K562 (cell line): ENCODE measurements around the gene RET. TPM values are rescaled to one million over a fixed set of nuclear protein-coding genes. Genes with fewer than 3 reads are reported as not detected.

Experiments used
- ATAC-seq: fragments of 200-7000 bp; cut with Tn5 transposase; 3 replicates; pipeline ENCODE4 v1.9.1; 2020; ENCODE audit warnings: moderate library complexity
- BruUV-seq: library from RNA; stranded (reverse); fragments of 400-500 nt; replicated peaks from 2 replicates; lab custom pipeline; 2021; lab: Mats Ljungman, UMichigan
- CTCF ChIA-PET: fragments of 300-600 bp; formaldehyde crosslinking; extraction: SDS; loops from one replicate; lab custom pipeline; 2021; ENCODE audit warnings: low intra/inter-chr PET ratio; lab: Yijun Ruan, JAX
- POLR2A ChIA-PET: fragments of 300-600, 350-650 bp; sonication (Branson Sonifier 250); formaldehyde crosslinking; extraction: SDS; loops from one replicate; lab custom pipeline; 2021; ENCODE audit warnings: antibody characterized with exemption, inconsistent platforms; lab: Yijun Ruan, JAX
- DNase-seq, 4 experiments: peaks; one replicate each; pipeline versions ENCODE4 v3.0.0 to v3.0.0-alpha.2; 2011 to 2018; ENCODE audit warnings: low spot score in 3 of 4, mixed read lengths in 3 of 4; ENCODE audit errors: extremely low read depth in 1 of 4
- FAIRE-seq: peaks from 2 replicates; lab custom pipeline; 2011; peaks lifted over from hg19 to GRCh38; lab: Jason Lieb, UNC
- H2AFZ ChIP-seq: 2 replicates; pipeline ENCODE4 v1.6.0; 2011; ENCODE audit warnings: low read depth, low read length, control low read depth, inconsistent platforms
- H3K27ac ChIP-seq: fragments of 200-600 bp; 3 replicates; pipeline ENCODE4 v1.8.0; 2011; ENCODE audit warnings: low read depth, mild to moderate bottlenecking, control low read depth, inconsistent platforms, low read length, moderate library complexity, mixed read lengths; ENCODE audit errors: extremely low read depth
- H3K27me3 ChIP-seq, 2 experiments: fragments of 300-600 bp in 1 of 2; 2 replicates in 1 of 2; 3 replicates in 1 of 2; pipeline versions ENCODE4 v1.6.0 to v1.8.0; 2011; ENCODE audit warnings: inconsistent platforms in 2 of 2, low read length in 2 of 2, mild to moderate bottlenecking in 1 of 2, mixed read lengths in 1 of 2, moderate library complexity in 1 of 2; ENCODE audit not compliant: control insufficient read depth in 2 of 2, insufficient read depth in 2 of 2
- H3K36me3 ChIP-seq: fragments of 300-600 bp; 3 replicates; pipeline ENCODE4 v1.8.0; 2011; ENCODE audit warnings: mild to moderate bottlenecking, low read length, inconsistent platforms; ENCODE audit not compliant: control insufficient read depth, insufficient read depth
- H3K4me1 ChIP-seq, 2 experiments: fragments of 200-600 bp in 1 of 2; replicated peaks in 1 of 2; 2 replicates in 1 of 2; 3 replicates in 1 of 2; pipeline versions ENCODE4 v1.5.1 to v1.8.0; 2011; ENCODE audit warnings: inconsistent platforms in 2 of 2, low read length in 2 of 2, mild to moderate bottlenecking in 1 of 2, mixed read lengths in 1 of 2, moderate library complexity in 1 of 2; ENCODE audit not compliant: control insufficient read depth in 2 of 2, insufficient read depth in 2 of 2
- H3K4me2 ChIP-seq: 2 replicates; pipeline ENCODE4 v1.6.1; 2011; ENCODE audit warnings: low read length, control low read depth, inconsistent platforms, mixed read lengths; ENCODE audit not compliant: insufficient read depth
- H3K4me3 ChIP-seq: fragments of 200-600 bp; sonication (generic), shearing (Covaris generic); 2 replicates; pipeline ENCODE4 v1.5.1; 2016; ENCODE audit warnings: control low read depth, inconsistent platforms
- H3K79me2 ChIP-seq: fragments of 200-600 bp; 3 replicates; pipeline ENCODE4 v1.8.0; 2011; ENCODE audit warnings: low read length, inconsistent platforms; ENCODE audit not compliant: control insufficient read depth, insufficient read depth
- H3K9ac ChIP-seq, 2 experiments: 2 replicates each; pipeline versions ENCODE4 v1.6.0 to v1.6.1; 2011; ENCODE audit warnings: low read depth in 2 of 2, low read length in 2 of 2, control low read depth in 1 of 2, inconsistent platforms in 1 of 2, mild to moderate bottlenecking in 1 of 2, mixed read lengths in 1 of 2; ENCODE audit not compliant: insufficient read depth in 1 of 2
- H3K9me1 ChIP-seq: one replicate; pipeline ENCODE4 v1.6.0; 2011; ENCODE audit warnings: inconsistent platforms, mild to moderate bottlenecking, low read length, moderate library complexity; ENCODE audit not compliant: control insufficient read depth, insufficient read depth
- H3K9me3 ChIP-seq: replicated peaks from 2 replicates; pipeline ENCODE4 v1.5.1; 2011; ENCODE audit warnings: low read depth, low read length, inconsistent platforms; ENCODE audit not compliant: control insufficient read depth, insufficient read depth
- H4K20me1 ChIP-seq: replicated peaks from 2 replicates; pipeline ENCODE4 v1.6.1; 2011; ENCODE audit warnings: low read length, inconsistent platforms, mixed read lengths; ENCODE audit not compliant: control insufficient read depth, insufficient read depth
- ASH1L ChIP-seq: fragments of 450-650 bp; IDR thresholded peaks from 2 replicates; pipeline ENCODE4 v1.6.1; 2018; ENCODE audit warnings: borderline replicate concordance, mild to moderate bottlenecking, low read depth; ENCODE audit not compliant: partially characterized antibody
- CCNT2 ChIP-seq: IDR thresholded peaks from 2 replicates; pipeline ENCODE4 v1.6.1; 2011; ENCODE audit warnings: borderline replicate concordance, low read depth, mild to moderate bottlenecking, moderate library complexity, mixed read lengths, low read length; ENCODE audit not compliant: insufficient read length; ENCODE audit errors: extremely low read depth
- CSDE1 ChIP-seq, 2 experiments: fragments of 450-650 bp; IDR thresholded peaks; 2 replicates each; pipeline ENCODE4 v1.6.1; 2016; ENCODE audit warnings: mild to moderate bottlenecking in 1 of 2
- DPF2 ChIP-seq: fragments of 450-650 bp; IDR thresholded peaks from 2 replicates; pipeline ENCODE4 v1.6.1; 2016
- FOXO4 ChIP-seq: fragments of 450-650 bp; formaldehyde crosslinking; IDR thresholded peaks from 2 replicates; pipeline ENCODE4 v1.4.0; 2020; ENCODE audit warnings: mild to moderate bottlenecking, moderate library complexity
- HMG20A ChIP-seq: fragments of 450-650 bp; formaldehyde crosslinking; conservative IDR thresholded peaks from 2 replicates; pipeline ENCODE4 v1.4.0; 2020; ENCODE audit warnings: mild to moderate bottlenecking, mixed read lengths
- JUN ChIP-seq, 2 experiments: sonication (generic) in 1 of 2; formaldehyde crosslinking in 1 of 2; IDR thresholded peaks; 2 replicates each; pipeline versions ENCODE4 v1.6.1 to v1.8.0; 2012 to 2022; ENCODE audit warnings: borderline replicate concordance in 2 of 2, mild to moderate bottlenecking in 2 of 2, improper control_type of control experiment in 1 of 2, low read depth in 1 of 2, low read length in 1 of 2, missing genetic modification reagents in 1 of 2
- NCOR1 ChIP-seq: fragments of 450-650 bp; IDR thresholded peaks from 2 replicates; pipeline ENCODE4 v1.6.1; 2016; ENCODE audit warnings: mild to moderate bottlenecking, moderate library complexity
- PRPF4 ChIP-seq: fragments of 200-400 bp; formaldehyde crosslinking; IDR thresholded peaks from one replicate; pipeline ENCODE4 v1.6.1; 2017; ENCODE audit warnings: low read length, low read depth, mild to moderate bottlenecking; ENCODE audit not compliant: insufficient read depth, poor library complexity, severe bottlenecking
- PTTG1 ChIP-seq: fragments of 450-650 bp; IDR thresholded peaks from 2 replicates; pipeline ENCODE4 v1.6.1; 2016; ENCODE audit warnings: low read depth, mild to moderate bottlenecking, missing genetic modification characterization, missing compliant biosample characterization
- RBM15 ChIP-seq: fragments of 200-400 bp; formaldehyde crosslinking; IDR thresholded peaks from 2 replicates; pipeline ENCODE4 v1.6.1; 2018; ENCODE audit warnings: mild to moderate bottlenecking, low read length, moderate library complexity; ENCODE audit not compliant: insufficient read depth
- RBM17 ChIP-seq: fragments of 200-400 bp; formaldehyde crosslinking; IDR thresholded peaks from 2 replicates; pipeline ENCODE4 v1.6.1; 2017; ENCODE audit warnings: low read depth, mild to moderate bottlenecking, low read length, borderline replicate concordance
- SIN3A ChIP-seq, 2 experiments: fragments of 150-350 bp in 1 of 2; IDR thresholded peaks; 2 replicates each; pipeline ENCODE4 v1.6.1; 2011 to 2016; ENCODE audit warnings: borderline replicate concordance in 2 of 2, low read depth in 2 of 2, low read length in 2 of 2, mild to moderate bottlenecking in 2 of 2, moderate library complexity in 2 of 2; ENCODE audit not compliant: control insufficient read depth in 1 of 2
- THRB ChIP-seq: fragments of 450-650 bp; formaldehyde crosslinking; conservative IDR thresholded peaks from 2 replicates; pipeline ENCODE4 v1.4.0; 2022; ENCODE audit warnings: mild to moderate bottlenecking, missing genetic modification characterization
- U2AF1 ChIP-seq: fragments of 200-400 bp; formaldehyde crosslinking; optimal IDR thresholded peaks from 2 replicates; pipeline ENCODE3; 2017; ENCODE audit warnings: mild to moderate bottlenecking, low read depth, low read length, moderate library complexity
- ZBTB34 ChIP-seq: fragments of 250-450 bp; sonication (Bioruptor Pico); IDR thresholded peaks from 2 replicates; pipeline ENCODE4 v1.8.0; 2021; ENCODE audit warnings: mild to moderate bottlenecking, moderate library complexity
- ZNF668 ChIP-seq: fragments of 250-450 bp; sonication (Bioruptor Pico); IDR thresholded peaks from 2 replicates; pipeline ENCODE4 v1.8.0; 2022; ENCODE audit warnings: mild to moderate bottlenecking, inconsistent platforms
- WGBS: fragments of 100-300 bp; shearing (Covaris generic); methylation state at CpG from one replicate; pipeline ENCODE4 v1.1.6; 2016; ENCODE audit warnings: low coverage, mixed read lengths; ENCODE audit not compliant: insufficient coverage; ENCODE audit errors: missing lambda C conversion rate; 5-methylcytosine and 5-hydroxymethylcytosine counted together
- in situ Hi-C: fragments of 300-500 bp; cut with MboI; formaldehyde crosslinking; loops from 4 replicates; pipeline ENCODE4 v1.15.0; 2018; ENCODE audit warnings: inconsistent platforms, mixed read lengths
- intact Hi-C: fragments of 100-400 bp; cut with micrococcal nuclease; formaldehyde crosslinking; loops from 2 replicates; pipeline ENCODE4 v1.14.2; 2022
- polyA plus RNA-seq, 8 experiments: library from polyadenylated mRNA; depleted of rRNA in 4 of 8; stranded (reverse) in 5 of 8; unstranded in 3 of 8; fragments of >200 nt; fragmentation: Nextera tagmentation in 2 of 8; fragmentation: Illumina TruSeq in 1 of 8; extraction: Ambion mirVana in 2 of 8; extraction: Trizol in 1 of 8; gene quantifications; 2 replicates each; pipeline versions ENCODE4 v1.2.1 to v1.2.3, GENCODE V29; 2011 to 2014; ENCODE audit warnings: inconsistent platforms in 1 of 8, missing spikeins in 1 of 8
- total RNA-seq, 7 experiments: library from RNA; depleted of rRNA in 6 of 7; stranded (reverse); fragments of >200 nt in 6 of 7; fragmentation: Illumina TruSeq in 2 of 7; extraction: Trizol in 2 of 7; gene quantifications; 2 replicates each; pipeline versions ENCODE4 v1.2.1 to v1.2.3, GENCODE V29; 2011 to 2021; ENCODE audit warnings: low replicate concordance in 1 of 7

RET gene
- total and polyA plus RNA-seq, 9 of the 15 experiments (the other 6 are each of a cell fraction or from before 2014, with no cell fraction given), result 0.04 to 0.05 TPM; not detected in 7

- no peak for DNase-seq
- H3K4me2 ChIP-seq, result no peak overlapping the region
- no peak for FAIRE-seq
- no peaks in the 10 kb centered on the region for H3K36me3 ChIP-seq
- H3K9me1 ChIP-seq, result no peaks in the 10 kb centered on the region
- intact Hi-C loops, result no loop called here
- peaks cover 7% of the 10 kb centered on the region; the same call in 1 of the 2 replicates for H4K20me1 ChIP-seq
- ChIA-PET POLR2A (interaction anchor here (0.6 kb wide), 1 partner anchor 136 kb away, joined by 3 read pairs; no protein-coding TSS in a partner anchor), CTCF (no interaction called here)
- peaks cover 12 to 83% of the 10 kb centered on the region in 2 experiments for H3K27me3 ChIP-seq
- no peaks in the 10 kb centered on the region for H3K79me2 ChIP-seq
- BruUV-seq, result no TSS peak
- H2AFZ ChIP-seq, result no peak overlapping the region
- 4% methylated on average over 19 of the region's 19 CpGs for WGBS
- H3K9me3 ChIP-seq, result no peaks in the 10 kb centered on the region
- peaks cover 0 to 11% of the 10 kb centered on the region in 2 experiments; a peak in 1 of 5 replicates for H3K4me1 ChIP-seq
- no peak overlapping the region for H3K9ac ChIP-seq
- ATAC-seq, result no peak
- H3K27ac ChIP-seq, result no peak overlapping the region
- H3K4me3 ChIP-seq, result no peak overlapping the region
- in situ Hi-C loops, result no loop called here
- TF ChIP-seq PRPF4, result no peak
- no peak for TF ChIP-seq ZBTB34 (CRISPR knock-in tag)
- no peak for TF ChIP-seq THRB (CRISPR knock-in tag)
- TF ChIP-seq JUN (IDR thresholded peaks at IDR 0.05; ENCODE audit: borderline replicate concordance, low read depth, low read length), result no peak
- no peak for TF ChIP-seq JUN (CRISPR knock-in tag; IDR thresholded peaks at IDR 0.05; ENCODE audit: borderline replicate concordance)
- TF ChIP-seq HMG20A (CRISPR knock-in tag), result no peak
- no peak for TF ChIP-seq DPF2
- TF ChIP-seq NCOR1, result no peak
- no peak for TF ChIP-seq FOXO4 (CRISPR knock-in tag)
- TF ChIP-seq ASH1L, result no peak
- TF ChIP-seq PTTG1, result no peak
- no peak for TF ChIP-seq U2AF1
- TF ChIP-seq CSDE1 (IDR thresholded peaks at IDR 0.05), result no peak
- no peak for TF ChIP-seq RBM15
- no peak for TF ChIP-seq RBM17
- no peak for TF ChIP-seq CCNT2
- no peak for TF ChIP-seq SIN3A (IDR thresholded peaks at IDR 0.05; ENCODE audit: borderline replicate concordance in 2 of 2, control insufficient read depth in 1 of 2, low read depth in 2 of 2, low read length in 2 of 2)
- no peak for TF ChIP-seq ZNF668 (CRISPR knock-in tag)
Observed at GRCh38 chr10:43120116-43120928, 43.5 kb downstream of the RET start.
